Measurements from ENCODE around the gene GSK3B. TPM values are rescaled to one million over a fixed set of nuclear protein-coding genes. Genes with fewer than 3 reads are reported as not detected.

Gene GSK3B
- total RNA-seq, 1 donor from 2014 or later, result 60.8 TPM

GRCh38 chr3:120047686-120048085, 46.6 kb downstream of the GSK3B start:
- Histone ChIP-seq H3K4me3 (ENCODE audit: low read depth, low read length) (no peak overlapping the region), H3K36me3 (ENCODE audit: control insufficient read depth, insufficient read depth, low read length) (no peaks in the 10 kb centered on the region), H3K27me3 (ENCODE audit: control insufficient read depth, insufficient read depth, low read length) (no peaks in the 10 kb centered on the region)
- FAIRE-seq, result no peak
- TF ChIP-seq CTCF (IDR thresholded peaks at IDR 0.05; ENCODE audit: insufficient read depth, low read length, severe bottlenecking), result no peak
- DNase-seq (ENCODE audit: low read depth), result no peak

DNA sequence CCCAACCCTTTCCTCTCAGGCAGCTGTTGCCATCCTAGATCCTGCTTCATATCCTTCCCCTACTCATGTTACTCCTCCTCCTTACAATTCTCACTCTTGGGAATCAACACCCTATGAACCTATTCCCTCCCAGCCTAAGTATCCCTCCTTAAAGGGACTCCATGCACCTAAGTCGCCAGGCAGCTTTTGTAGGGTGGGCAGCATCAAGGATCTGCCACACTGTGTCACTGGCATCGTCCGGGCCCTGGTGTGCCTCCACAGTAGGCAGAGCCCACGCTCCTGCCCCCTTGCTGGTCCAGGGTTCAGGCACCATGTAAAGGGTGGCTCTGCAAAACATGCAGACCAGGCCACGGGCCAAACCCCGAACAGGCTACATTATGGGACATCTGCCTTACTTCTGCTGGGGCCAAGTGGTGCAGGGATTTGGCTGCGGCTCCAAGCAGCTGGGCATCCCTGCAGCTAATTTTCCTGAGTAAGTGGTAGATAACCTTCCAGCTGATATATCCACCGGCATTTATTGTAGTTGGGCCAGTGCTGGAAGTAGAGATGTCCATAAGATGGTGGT, 53.4 kb downstream of the GSK3B start:
- DNase-seq (ENCODE audit: low read depth), result no peak
- Histone ChIP-seq H3K4me3 (ENCODE audit: low read depth, low read length) (no peak overlapping the region), H3K36me3 (ENCODE audit: control insufficient read depth, insufficient read depth, low read length) (peaks cover 2% of the 10 kb centered on the region), H3K27me3 (ENCODE audit: control insufficient read depth, insufficient read depth, low read length) (no peaks in the 10 kb centered on the region)
- no peak for FAIRE-seq
- no peak for TF ChIP-seq CTCF (IDR thresholded peaks at IDR 0.05; ENCODE audit: insufficient read depth, low read length, severe bottlenecking)

DNA sequence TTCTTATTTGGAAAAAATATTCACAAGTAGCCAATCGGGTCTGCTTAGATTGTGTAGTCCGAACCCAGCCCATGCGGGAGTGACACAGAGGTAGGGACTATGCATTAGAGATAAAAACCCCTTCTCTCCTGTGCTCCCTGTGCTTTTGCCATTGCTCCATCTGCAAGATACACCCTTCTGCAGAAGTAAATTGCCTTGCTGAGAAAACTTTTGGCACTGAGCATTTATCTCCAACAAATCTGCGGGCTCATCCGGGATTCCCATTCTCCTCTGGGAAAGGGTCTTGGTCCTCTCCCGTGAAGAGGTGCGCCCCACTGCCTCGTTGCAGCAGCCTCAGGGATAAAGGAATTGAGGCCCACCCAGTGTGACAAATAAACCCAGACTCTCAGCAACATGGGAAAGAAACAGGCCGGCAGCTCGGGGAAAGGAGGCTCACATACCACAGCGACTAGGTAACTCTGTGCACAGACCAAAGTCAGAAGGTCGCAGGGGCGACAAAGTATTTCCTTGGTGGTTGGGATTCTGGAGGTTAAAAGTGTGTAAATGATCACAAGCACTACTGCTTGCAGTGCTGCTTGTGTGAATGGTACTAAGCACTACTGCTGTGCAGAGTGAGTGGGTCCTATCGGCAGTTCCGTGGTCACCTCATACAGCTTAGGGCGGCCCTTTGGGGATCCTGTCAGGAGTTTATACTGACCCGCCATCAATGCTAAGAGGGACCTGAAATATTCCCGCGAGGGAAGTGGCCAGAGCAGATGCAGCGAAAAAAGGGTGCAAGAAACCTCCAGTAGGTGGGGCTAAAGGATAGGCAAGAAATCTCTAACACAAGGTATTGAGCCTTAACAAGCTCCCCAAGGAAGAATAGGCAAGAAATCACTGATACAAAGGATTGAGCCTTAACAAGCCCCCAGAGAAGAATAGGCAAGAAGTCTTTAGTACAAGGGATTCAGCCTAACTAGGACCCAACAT, 54.3 kb downstream of the GSK3B start:
- TF ChIP-seq CTCF (IDR thresholded peaks at IDR 0.05; ENCODE audit: insufficient read depth, low read length, severe bottlenecking), result no peak
- Histone ChIP-seq H3K4me3 (ENCODE audit: low read depth, low read length) (no peak overlapping the region), H3K36me3 (ENCODE audit: control insufficient read depth, insufficient read depth, low read length) (peaks cover 2% of the 10 kb centered on the region), H3K27me3 (ENCODE audit: control insufficient read depth, insufficient read depth, low read length) (no peaks in the 10 kb centered on the region)
- DNase-seq (ENCODE audit: low read depth) (no peak), FAIRE-seq (no peak)

- no peak for FAIRE-seq
- no peak for TF ChIP-seq CTCF (IDR thresholded peaks at IDR 0.05; ENCODE audit: insufficient read depth, low read length, severe bottlenecking)
- Histone ChIP-seq H3K27me3 (ENCODE audit: control insufficient read depth, insufficient read depth, low read length) (no peaks in the 10 kb centered on the region), H3K36me3 (ENCODE audit: control insufficient read depth, insufficient read depth, low read length) (no peaks in the 10 kb centered on the region), H3K4me3 (ENCODE audit: low read depth, low read length) (no peak overlapping the region)
- DNase-seq (ENCODE audit: low read depth), result no peak
These were observed 60.7 kb downstream of the GSK3B start for GRCh38 chr3:120033596-120033995.

- FAIRE-seq, result no peak
These were observed 62.7 kb downstream of the GSK3B start for GRCh38 chr3:120031561-120031960.

More at GRCh38 chr3:120031561-120031960, 62.7 kb downstream of the GSK3B start:
- TF ChIP-seq CTCF (IDR thresholded peaks at IDR 0.05; ENCODE audit: insufficient read depth, low read length, severe bottlenecking), result no peak
- H3K27me3 ChIP-seq (ENCODE audit: control insufficient read depth, insufficient read depth, low read length), result no peaks in the 10 kb centered on the region
- H3K4me3 ChIP-seq (ENCODE audit: low read depth, low read length), result no peak overlapping the region
- DNase-seq (ENCODE audit: low read depth), result no peak
- H3K36me3 ChIP-seq (ENCODE audit: control insufficient read depth, insufficient read depth, low read length), result no peaks in the 10 kb centered on the region

Data from bronchial epithelial cell (primary cell).